ENCODE measurements around the gene HNRNPLL.

HNRNPLL gene

GRCh38 chr2:38592951-38593350 is 9.8 kb downstream of the HNRNPLL start:
- no peak for DNase-seq (ENCODE audit: low read depth in 2 of 2)

- no peak for DNase-seq (ENCODE audit: low read depth in 2 of 2)
These were observed 11.6 kb downstream of the HNRNPLL start for GRCh38 chr2:38591152-38591551.

GRCh38 chr2:38590053-38590452 is 12.7 kb downstream of the HNRNPLL start:
- no peak for DNase-seq (ENCODE audit: low read depth in 2 of 2)

GRCh38 chr2:38586931-38587330 is 15.8 kb downstream of the HNRNPLL start:
- DNase-seq (ENCODE audit: low read depth in 2 of 2) = no peak

GRCh38 chr2:38584881-38585280 is 17.8 kb downstream of the HNRNPLL start:
- no peak for DNase-seq (ENCODE audit: low read depth in 2 of 2)

GRCh38 chr2:38583994-38584393 is 18.7 kb downstream of the HNRNPLL start:
- no peak for DNase-seq (ENCODE audit: low read depth in 2 of 2)

GRCh38 chr2:38583524-38583923 is 19.2 kb downstream of the HNRNPLL start:
- DNase-seq (ENCODE audit: low read depth in 2 of 2) = no peak

- no peak for DNase-seq (ENCODE audit: low read depth in 2 of 2)
These were observed 21.3 kb downstream of the HNRNPLL start for GRCh38 chr2:38581193-38582147.

- DNase-seq (ENCODE audit: low read depth in 2 of 2) = no peak
These were observed 22.6 kb downstream of the HNRNPLL start for GRCh38 chr2:38580115-38580636.

GRCh38 chr2:38578832-38579231 is 23.9 kb downstream of the HNRNPLL start:
- DNase-seq (ENCODE audit: low read depth in 2 of 2) = no peak

- DNase-seq (ENCODE audit: low read depth in 2 of 2) = no peak
These were observed 28.4 kb downstream of the HNRNPLL start for GRCh38 chr2:38574278-38574677.

- no peak for DNase-seq (ENCODE audit: low read depth in 2 of 2)
These were observed 30.6 kb downstream of the HNRNPLL start for GRCh38 chr2:38572167-38572566.

- no peak for DNase-seq (ENCODE audit: low read depth in 2 of 2)
These were observed 31.5 kb downstream of the HNRNPLL start for GRCh38 chr2:38571193-38571592.

- no peak for DNase-seq (ENCODE audit: low read depth in 2 of 2)
These were observed 33.8 kb downstream of the HNRNPLL start for GRCh38 chr2:38568724-38569436.

- no peak for DNase-seq (ENCODE audit: low read depth in 2 of 2)
These were observed 37.4 kb downstream of the HNRNPLL start for GRCh38 chr2:38565333-38565732.

- no peak for DNase-seq (ENCODE audit: low read depth in 2 of 2)
These were observed 41.0 kb downstream of the HNRNPLL start for GRCh38 chr2:38561691-38562090.

GRCh38 chr2:38560092-38560491 is 42.6 kb downstream of the HNRNPLL start:
- no peak for DNase-seq (ENCODE audit: low read depth in 2 of 2)

GRCh38 chr2:38557981-38558380 is 44.7 kb downstream of the HNRNPLL start:
- no peak for DNase-seq (ENCODE audit: low read depth in 2 of 2)

- DNase-seq (ENCODE audit: low read depth in 2 of 2) = no peak
These were observed 45.5 kb downstream of the HNRNPLL start for GRCh38 chr2:38557217-38557616.

GRCh38 chr2:38556006-38556801 is 46.5 kb downstream of the HNRNPLL start:
- no peak for DNase-seq (ENCODE audit: low read depth in 2 of 2)

- no peak for DNase-seq (ENCODE audit: low read depth in 2 of 2)
These were observed 47.6 kb downstream of the HNRNPLL start for GRCh38 chr2:38554973-38555595.

All from stimulated activated CD8-positive, alpha-beta memory T cell treated with anti-CD3 and anti-CD28 coated beads, Interleukin-2, amount 100 ng/mL, for 48 hours (primary cell).